Articular chondrocyte of knee joint (primary cell): ENCODE results near the gene WRAP73. TPM values are rescaled to one million over a fixed set of nuclear protein-coding genes. Genes with fewer than 3 reads are reported as not detected.

Experiments used
- total RNA-seq: library from RNA; depleted of rRNA; stranded (reverse); fragments of >200 nt; gene quantifications from 2 replicates; pipeline ENCODE4 v1.2.3, GENCODE V29; 2012

WRAP73 gene, protein sequence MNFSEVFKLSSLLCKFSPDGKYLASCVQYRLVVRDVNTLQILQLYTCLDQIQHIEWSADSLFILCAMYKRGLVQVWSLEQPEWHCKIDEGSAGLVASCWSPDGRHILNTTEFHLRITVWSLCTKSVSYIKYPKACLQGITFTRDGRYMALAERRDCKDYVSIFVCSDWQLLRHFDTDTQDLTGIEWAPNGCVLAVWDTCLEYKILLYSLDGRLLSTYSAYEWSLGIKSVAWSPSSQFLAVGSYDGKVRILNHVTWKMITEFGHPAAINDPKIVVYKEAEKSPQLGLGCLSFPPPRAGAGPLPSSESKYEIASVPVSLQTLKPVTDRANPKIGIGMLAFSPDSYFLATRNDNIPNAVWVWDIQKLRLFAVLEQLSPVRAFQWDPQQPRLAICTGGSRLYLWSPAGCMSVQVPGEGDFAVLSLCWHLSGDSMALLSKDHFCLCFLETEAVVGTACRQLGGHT
- total RNA-seq: 8.6 and 9.0 TPM in 2 replicates

GRCh38 chr1:3649342-3650247 is at the start of gene WRAP73:
WRAP73 (minus strand) TSS chr1:3650103; CDS start chr1:3649999, 104 bp downstream.

GRCh38 chr1:3651930-3652547 is 2.1 kb upstream of the WRAP73 start, which contains the start of gene TP73:
TP73 (plus strand) TSS chr1:3652516; CDS start chr1:3682366, 29,850 bp downstream.

DNA sequence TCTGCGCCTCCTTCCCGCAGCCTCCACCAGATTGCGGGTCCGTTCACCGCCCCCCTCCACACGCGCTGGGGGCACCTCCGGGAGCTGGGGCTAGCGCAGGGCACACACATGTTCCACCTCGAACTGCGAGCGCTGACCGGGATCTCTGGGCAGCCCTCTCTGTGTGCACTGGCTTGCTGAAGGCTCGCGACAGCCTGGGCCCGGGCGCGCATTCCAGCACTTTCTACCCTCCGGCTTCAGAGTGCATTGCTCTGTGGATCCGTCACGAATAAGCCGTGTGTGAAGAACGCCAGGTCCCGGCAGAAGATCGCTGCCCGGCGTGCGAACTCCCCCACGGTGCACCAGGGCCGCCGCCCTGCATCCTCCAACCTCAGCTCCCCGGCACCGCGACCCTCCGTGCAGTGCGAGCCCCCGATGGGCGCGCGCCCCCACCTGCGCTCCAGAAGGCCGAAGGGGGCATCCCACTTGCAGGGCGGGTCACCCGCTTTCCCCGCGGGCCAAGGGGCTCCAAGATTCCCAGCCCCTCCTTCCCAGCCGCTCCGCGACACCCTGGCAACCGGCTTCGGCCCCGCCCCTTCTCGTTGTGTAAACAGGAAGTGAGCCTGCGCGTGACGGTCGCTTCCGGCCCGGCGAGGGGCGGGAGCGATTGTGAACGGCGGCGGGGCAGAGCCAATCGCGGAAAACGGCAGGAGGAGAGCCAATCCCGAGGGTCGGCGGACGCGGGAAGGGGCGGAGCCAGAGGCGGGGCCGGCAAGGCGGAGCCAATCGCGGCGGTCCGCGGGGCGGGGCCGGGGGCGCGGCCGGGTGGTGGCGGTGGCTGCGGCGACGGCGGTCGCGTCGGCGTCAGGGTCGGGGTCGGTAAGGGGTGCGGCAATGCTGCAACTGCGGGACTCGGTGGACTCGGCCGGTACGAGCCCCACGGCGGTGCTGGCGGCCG is 25.4 kb downstream of the WRAP73 start, which contains the start of gene TPRG1L:
Gene TPRG1L, plus strand, starts transcription at position 816 of the 937 bp plus-strand sequence. Its CDS starts 58 bp downstream, at position 874.

DNA sequence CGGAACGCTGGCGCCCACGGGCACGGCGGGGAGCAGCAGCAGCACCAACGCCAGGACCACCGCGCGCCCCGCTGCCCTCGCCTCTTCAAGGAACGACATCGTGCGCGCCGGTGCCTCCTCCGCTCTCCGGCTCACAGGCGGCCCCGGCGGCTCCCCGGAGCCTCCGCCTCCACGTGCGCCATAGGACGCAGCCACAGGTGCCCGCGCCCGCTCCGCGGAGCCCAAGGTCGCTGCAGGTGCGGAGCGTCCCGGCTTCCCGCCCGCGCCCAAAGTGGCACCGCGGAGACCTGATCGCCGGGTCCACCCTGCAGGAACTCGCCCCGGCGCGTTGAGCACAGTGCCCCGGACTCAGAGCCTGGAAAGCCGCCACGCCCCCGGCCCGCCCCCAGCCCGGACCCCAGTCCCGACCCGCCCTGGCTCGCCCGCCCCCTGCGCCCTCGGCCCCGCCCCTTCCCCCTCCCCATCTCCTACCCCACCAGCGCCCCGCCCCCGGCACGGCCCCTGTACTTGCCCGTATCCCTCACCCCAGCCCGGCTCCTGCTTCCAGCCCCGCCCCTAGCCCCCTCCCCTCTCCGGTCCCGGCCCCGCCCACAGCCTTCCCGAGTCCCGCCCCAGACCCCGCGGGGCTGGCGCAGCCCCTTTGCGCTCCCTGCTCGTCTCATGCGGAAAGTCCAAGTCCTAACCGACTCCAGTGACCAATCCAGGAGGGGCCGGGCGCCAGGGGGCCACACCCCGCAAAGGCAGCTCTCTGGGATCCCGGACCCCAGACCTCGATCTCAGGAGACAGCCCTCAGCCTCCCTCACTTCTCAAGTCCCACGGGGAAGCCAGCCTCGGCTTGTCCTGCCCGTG is 38.5 kb downstream of the WRAP73 start, which contains the start of gene MEGF6:
Gene MEGF6, minus strand, starts transcription at position 339 of the 850 bp plus-strand sequence. Its CDS starts 240 bp downstream, at position 99.

Other genes with a start within 250 kb of the WRAP73 start
- 0.11 and 0.13 TPM in 2 replicates for gene ARHGEF16, start 195.4 kb downstream of the WRAP73 start, total RNA-seq
- gene MEGF6, start 38.6 kb downstream of the WRAP73 start, total RNA-seq: 102 and 106 TPM in 2 replicates
- gene TPRG1L, start 25.1 kb downstream of the WRAP73 start, total RNA-seq: 28.0 and 32.9 TPM in 2 replicates
- 0.22 TPM in 1 of 2 replicates, not detected in the other for gene TP73, start 2.4 kb upstream of the WRAP73 start, total RNA-seq
- gene CCDC27, start 102.3 kb upstream of the WRAP73 start, total RNA-seq: not detected in 2 replicates
- 0.54 TPM in 1 of 2 replicates, not detected in the other for gene SMIM1, start 122.6 kb upstream of the WRAP73 start, total RNA-seq
- 25.0 and 25.1 TPM in 2 replicates for gene LRRC47, start 146.4 kb upstream of the WRAP73 start, total RNA-seq
- 18.9 and 20.4 TPM in 2 replicates for gene CEP104, start 207.1 kb upstream of the WRAP73 start, total RNA-seq
- gene DFFB, start 207.4 kb upstream of the WRAP73 start, total RNA-seq: 6.4 TPM in 2 replicates